Gastroesophageal sphincter (tissue), 3 donors: Measurements from ENCODE around the gene HIVEP3.

Experiments used
- POLR2AphosphoS5 ChIP-seq: sonication (generic); formaldehyde crosslinking; IDR thresholded peaks from one replicate; pipeline ENCODE4 v1.6.1; 2017; ENCODE audit warnings: antibody characterized with exemption
- TF ChIP-seq, protein P1 (sequence below), 4 experiments: fragments of 200-600 bp in 2 of 4; fragments of 450-650 bp in 2 of 4; sonication (generic) in 1 of 4; IDR thresholded peaks; one replicate each; pipeline ENCODE4 v1.5.1; 2017 to 2019; ENCODE audit warnings: antibody characterized with exemption in 4 of 4, mild to moderate bottlenecking in 2 of 4, moderate library complexity in 2 of 4

DNA sequence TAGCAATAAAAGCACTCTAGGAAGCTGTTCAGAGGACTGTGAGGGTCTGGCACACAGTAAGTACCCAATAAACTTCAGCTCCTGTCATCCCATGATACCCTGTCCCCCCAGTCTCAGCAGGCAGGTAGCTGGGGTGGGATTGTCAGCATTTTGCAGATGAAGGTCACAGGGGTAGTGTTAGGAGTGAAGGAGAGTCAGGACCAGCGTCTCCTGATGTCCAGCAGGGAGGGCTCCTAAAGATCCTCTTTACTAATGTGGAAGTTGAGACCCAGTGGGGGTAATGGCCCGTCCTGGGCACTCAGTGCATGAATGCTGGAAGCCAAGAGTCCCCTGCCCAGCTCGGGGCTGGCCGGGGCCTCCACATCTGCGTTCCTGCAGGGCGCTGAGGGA, 402.9 kb downstream of the HIVEP3 start:
- TF ChIP-seq, protein P1, sequence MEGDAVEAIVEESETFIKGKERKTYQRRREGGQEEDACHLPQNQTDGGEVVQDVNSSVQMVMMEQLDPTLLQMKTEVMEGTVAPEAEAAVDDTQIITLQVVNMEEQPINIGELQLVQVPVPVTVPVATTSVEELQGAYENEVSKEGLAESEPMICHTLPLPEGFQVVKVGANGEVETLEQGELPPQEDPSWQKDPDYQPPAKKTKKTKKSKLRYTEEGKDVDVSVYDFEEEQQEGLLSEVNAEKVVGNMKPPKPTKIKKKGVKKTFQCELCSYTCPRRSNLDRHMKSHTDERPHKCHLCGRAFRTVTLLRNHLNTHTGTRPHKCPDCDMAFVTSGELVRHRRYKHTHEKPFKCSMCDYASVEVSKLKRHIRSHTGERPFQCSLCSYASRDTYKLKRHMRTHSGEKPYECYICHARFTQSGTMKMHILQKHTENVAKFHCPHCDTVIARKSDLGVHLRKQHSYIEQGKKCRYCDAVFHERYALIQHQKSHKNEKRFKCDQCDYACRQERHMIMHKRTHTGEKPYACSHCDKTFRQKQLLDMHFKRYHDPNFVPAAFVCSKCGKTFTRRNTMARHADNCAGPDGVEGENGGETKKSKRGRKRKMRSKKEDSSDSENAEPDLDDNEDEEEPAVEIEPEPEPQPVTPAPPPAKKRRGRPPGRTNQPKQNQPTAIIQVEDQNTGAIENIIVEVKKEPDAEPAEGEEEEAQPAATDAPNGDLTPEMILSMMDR (IDR thresholded peaks at IDR 0.05), result no peak
- no peak for TF ChIP-seq POLR2AphosphoS5
